Stomach (tissue), 4 donors: ENCODE measurements around the gene STK26.

ENCODE experiments used
- POLR2A ChIP-seq, 4 donors: fragments of 450-650 bp; IDR thresholded peaks; one replicate each; pipeline ENCODE4 v1.6.1; 2016; ENCODE audit warnings: antibody characterized with exemption in 4 of 4, control low read depth in 2 of 4, mild to moderate bottlenecking in 1 of 4, moderate library complexity in 1 of 4
- POLR2AphosphoS5 ChIP-seq, 3 donors: sonication (generic); formaldehyde crosslinking; IDR thresholded peaks; one replicate each; pipeline ENCODE4 v1.6.1; 2016; ENCODE audit warnings: antibody characterized with exemption in 3 of 3
- TF ChIP-seq, protein P1 (sequence below), 7 experiments: fragments of 450-650 bp in 4 of 7; fragments of 200-600 bp in 3 of 7; sonication (generic) in 3 of 7; IDR thresholded peaks; one replicate each; pipeline ENCODE4 v1.5.1; 2016 to 2019; ENCODE audit warnings: antibody characterized with exemption in 7 of 7, control low read depth in 2 of 7, mild to moderate bottlenecking in 1 of 7

DNA sequence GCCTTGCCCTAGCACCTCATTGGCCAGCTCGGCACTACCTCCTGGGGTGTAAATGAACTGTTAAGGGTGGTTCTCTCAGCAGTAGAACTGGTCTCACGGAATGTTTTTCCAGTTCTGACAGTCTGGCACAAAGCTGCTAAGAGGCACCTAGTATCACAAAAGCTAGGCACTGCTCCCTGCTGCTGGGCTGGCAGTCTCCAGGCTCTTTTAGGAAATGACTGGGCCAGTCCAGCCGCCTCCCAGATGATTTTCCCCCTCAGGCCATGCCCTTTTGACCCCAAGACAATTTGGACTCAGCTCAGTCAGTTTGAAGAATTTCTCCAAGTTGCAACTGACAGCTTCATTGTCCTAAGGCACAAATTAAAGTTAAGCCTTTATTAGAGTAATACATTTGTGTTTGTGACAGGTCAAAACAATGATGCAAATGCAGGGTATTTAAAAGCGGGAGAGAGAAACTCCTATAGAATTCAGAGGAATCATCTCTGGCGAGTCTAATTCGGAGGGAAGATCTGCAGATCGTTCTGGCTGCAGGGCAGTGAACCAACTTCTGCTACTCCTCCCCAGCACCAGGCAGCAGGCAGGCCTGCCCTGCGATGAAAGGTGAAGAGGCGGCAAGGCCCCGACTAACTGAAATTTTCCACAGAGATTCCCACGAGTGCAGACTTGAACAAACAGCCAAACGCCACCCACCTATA is 96.9 kb downstream of the STK26 start:
- TF ChIP-seq, protein P1, sequence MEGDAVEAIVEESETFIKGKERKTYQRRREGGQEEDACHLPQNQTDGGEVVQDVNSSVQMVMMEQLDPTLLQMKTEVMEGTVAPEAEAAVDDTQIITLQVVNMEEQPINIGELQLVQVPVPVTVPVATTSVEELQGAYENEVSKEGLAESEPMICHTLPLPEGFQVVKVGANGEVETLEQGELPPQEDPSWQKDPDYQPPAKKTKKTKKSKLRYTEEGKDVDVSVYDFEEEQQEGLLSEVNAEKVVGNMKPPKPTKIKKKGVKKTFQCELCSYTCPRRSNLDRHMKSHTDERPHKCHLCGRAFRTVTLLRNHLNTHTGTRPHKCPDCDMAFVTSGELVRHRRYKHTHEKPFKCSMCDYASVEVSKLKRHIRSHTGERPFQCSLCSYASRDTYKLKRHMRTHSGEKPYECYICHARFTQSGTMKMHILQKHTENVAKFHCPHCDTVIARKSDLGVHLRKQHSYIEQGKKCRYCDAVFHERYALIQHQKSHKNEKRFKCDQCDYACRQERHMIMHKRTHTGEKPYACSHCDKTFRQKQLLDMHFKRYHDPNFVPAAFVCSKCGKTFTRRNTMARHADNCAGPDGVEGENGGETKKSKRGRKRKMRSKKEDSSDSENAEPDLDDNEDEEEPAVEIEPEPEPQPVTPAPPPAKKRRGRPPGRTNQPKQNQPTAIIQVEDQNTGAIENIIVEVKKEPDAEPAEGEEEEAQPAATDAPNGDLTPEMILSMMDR (IDR thresholded peaks at IDR 0.05): no peak
- TF ChIP-seq POLR2A (IDR thresholded peaks at IDR 0.05) (no peak), POLR2AphosphoS5 (IDR thresholded peaks at IDR 0.05) (no peak)
